ENCODE measurements around the gene FAM228A.

FAM228A gene

GRCh38 chr2:24231461-24231881 is 56.6 kb downstream of the FAM228A start:
- no peak for DNase-seq

DNA sequence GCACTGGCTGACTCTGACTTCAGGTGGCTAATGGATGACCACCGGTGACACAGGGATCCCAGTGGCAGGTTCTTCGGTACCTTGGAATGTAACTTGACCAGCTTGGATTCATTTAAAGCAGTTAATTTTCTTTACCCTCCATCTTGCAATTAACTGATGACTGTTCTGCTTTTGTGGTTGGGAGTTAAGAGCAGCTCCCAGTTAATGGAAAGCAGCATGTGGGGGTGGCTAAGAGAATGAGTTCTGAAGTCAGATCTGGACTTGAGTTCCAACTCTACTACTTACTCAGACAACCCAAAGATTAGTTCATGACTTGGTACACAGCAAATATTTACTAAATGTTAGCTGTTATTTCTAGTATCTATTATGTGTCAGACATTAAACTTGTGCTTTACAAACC is 58.5 kb downstream of the FAM228A start:
- no peak for DNase-seq

GRCh38 chr2:24237313-24237712 is 62.5 kb downstream of the FAM228A start:
- no peak for DNase-seq

GRCh38 chr2:24238158-24238557 is 63.3 kb downstream of the FAM228A start:
- DNase-seq, result no peak

DNA sequence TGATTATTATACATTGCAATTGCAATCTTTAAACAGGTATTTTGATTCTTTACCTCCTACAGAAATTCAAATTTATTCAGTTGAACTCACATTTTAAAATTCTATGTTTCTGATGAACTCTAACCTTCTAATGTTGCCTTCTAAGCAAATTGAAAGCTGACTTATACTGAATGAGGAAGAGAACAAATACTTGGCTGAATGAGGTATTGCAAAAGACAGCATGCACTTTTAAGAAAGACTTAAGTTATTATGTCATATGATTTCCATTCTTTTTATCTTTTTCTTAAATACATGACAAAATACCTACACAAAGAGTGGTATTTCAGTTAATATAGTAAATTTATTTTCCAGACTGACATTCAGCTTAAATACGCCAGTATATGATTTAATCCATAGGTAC is 64.7 kb downstream of the FAM228A start:
- no peak for DNase-seq
